Effector memory CD4-positive, alpha-beta T cell (primary cell): ENCODE results near the gene ACOXL.

ENCODE experiments used
- DNase-seq, 3 donors: peaks; one replicate each; pipeline ENCODE4 v3.0.0-alpha.2; 2020
- H3K27ac ChIP-seq: 2 replicates; pipeline ENCODE4 v1.7.0; 2013; ENCODE audit warnings: mild to moderate bottlenecking, low read length, moderate library complexity; ENCODE audit not compliant: insufficient read depth, poor library complexity, severe bottlenecking
- H3K27me3 ChIP-seq: replicated peaks from 2 replicates; pipeline ENCODE4 v1.7.0; 2013; ENCODE audit warnings: mild to moderate bottlenecking, low read length; ENCODE audit not compliant: insufficient read depth, control insufficient read depth, poor library complexity, severe bottlenecking
- H3K36me3 ChIP-seq: 2 replicates; pipeline ENCODE4 v1.7.0; 2013; ENCODE audit warnings: mild to moderate bottlenecking, low read length, moderate library complexity; ENCODE audit not compliant: control insufficient read depth, insufficient read depth
- H3K4me1 ChIP-seq: 2 replicates; pipeline ENCODE4 v1.7.0; 2013; ENCODE audit warnings: low read length, mild to moderate bottlenecking; ENCODE audit not compliant: control insufficient read depth, insufficient read depth, poor library complexity, severe bottlenecking
- H3K4me3 ChIP-seq: 2 replicates; pipeline ENCODE4 v1.7.0; 2013; ENCODE audit warnings: low read length, low read depth, mild to moderate bottlenecking; ENCODE audit not compliant: insufficient read depth, poor library complexity, severe bottlenecking
- H3K9me3 ChIP-seq: 2 replicates; pipeline ENCODE4 v1.7.0; 2013; ENCODE audit warnings: mild to moderate bottlenecking, low read length, moderate library complexity; ENCODE audit not compliant: control insufficient read depth

The ACOXL gene

DNA sequence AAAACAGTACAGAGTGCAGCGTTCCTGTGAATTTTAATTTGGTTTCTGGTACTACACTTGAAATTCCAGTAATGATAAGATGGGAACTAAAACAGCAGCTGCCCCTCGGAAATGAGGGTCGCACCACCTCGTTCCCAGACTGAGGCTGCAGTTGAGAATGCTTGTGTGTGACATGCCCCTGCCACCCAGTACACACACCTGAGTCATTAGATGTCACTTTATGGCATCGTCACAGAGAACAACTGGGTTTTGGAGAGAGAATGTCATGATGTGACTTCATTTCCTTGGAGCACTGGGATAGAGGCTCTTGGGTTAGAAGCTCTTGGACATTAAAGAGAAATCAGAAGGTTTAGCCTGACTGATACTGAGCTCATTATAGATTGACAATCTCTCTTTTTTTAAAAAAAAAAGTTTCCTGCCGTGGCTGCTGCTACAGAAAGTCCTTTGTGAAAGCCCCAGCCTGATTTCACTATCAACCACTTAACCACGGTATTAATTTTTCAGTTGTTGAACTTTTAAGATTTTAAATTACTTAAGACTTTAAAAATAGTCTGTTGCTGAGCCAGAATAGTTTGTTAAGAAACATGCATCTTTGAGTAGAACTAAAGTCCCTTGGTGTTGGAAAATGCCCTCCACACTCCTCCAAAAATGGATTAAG lies 412.9 kb downstream of the ACOXL start:
- Histone ChIP-seq H3K27me3 (no peaks in the 10 kb centered on the region), H3K36me3 (peaks cover 3% of the 10 kb centered on the region), H3K4me1 (no peaks in the 10 kb centered on the region), H3K4me3 (no peak overlapping the region), H3K27ac (no peak overlapping the region), H3K9me3 (no peaks in the 10 kb centered on the region)
- DNase-seq, result no peak

DNA sequence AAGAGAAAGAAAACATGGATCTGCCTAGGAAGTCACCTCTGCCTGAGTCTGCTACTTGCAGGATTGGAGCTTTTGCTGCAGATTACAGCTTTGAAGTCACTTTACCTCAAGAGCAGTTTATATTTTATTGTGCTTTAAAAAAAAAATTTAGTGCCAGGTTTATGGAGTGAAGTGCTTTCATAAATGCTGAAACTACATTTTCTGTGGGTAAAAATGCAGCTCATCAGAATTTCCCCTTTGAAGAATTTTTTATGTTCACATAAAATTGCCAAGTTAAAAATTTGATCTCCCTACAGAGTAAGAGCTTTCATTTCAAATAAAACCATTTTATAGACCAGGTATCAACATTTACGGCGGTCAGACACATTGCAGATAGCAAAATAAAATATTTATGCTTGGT lies 413.6 kb downstream of the ACOXL start:
- Histone ChIP-seq H3K9me3 (no peaks in the 10 kb centered on the region), H3K36me3 (peaks cover 8% of the 10 kb centered on the region), H3K4me1 (no peaks in the 10 kb centered on the region), H3K4me3 (no peak overlapping the region), H3K27me3 (no peaks in the 10 kb centered on the region), H3K27ac (no peak overlapping the region)
- DNase-seq, result no peak

DNA sequence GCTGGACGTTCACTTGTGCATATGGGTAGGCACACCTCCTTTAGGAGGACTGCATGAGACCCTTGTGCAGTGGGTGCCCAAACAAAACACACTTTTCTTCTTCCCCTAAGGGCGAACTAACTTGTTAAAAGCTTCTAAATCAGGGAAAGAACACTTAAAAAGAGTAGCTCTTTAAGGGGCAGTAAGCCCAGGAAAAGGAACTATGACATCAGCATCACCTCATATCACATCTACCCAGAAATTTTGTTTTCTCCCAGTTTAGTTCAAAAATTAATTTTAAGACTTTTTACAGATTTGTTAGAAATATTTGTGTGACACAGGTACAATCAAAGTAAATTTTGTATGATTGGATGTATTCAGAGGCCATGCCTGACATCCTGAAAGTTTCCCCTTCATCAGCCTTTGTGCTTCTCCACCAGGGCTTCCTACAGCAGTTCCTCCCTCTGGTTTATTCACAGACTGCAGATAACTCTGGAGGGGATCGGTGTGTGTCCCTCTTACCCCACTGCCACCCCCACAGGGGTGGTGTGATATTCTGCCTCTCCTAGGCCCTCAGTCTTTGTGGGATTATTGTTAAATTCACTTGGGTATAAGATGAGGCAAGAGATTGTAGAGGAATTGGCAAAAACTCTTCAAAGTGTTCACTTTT lies 416.0 kb downstream of the ACOXL start:
- no peaks in the 10 kb centered on the region for H3K4me1 ChIP-seq
- H3K27ac ChIP-seq, result no peak overlapping the region
- H3K27me3 ChIP-seq, result no peaks in the 10 kb centered on the region
- H3K4me3 ChIP-seq, result no peak overlapping the region
- DNase-seq, result no peak
- H3K36me3 ChIP-seq, result peaks cover 15% of the 10 kb centered on the region
- no peaks in the 10 kb centered on the region for H3K9me3 ChIP-seq

GRCh38 chr2:111148925-111149324 lies 416.6 kb downstream of the ACOXL start:
- Histone ChIP-seq H3K4me3 (no peak overlapping the region), H3K27me3 (no peaks in the 10 kb centered on the region), H3K9me3 (no peaks in the 10 kb centered on the region), H3K4me1 (no peaks in the 10 kb centered on the region), H3K27ac (no peak overlapping the region), H3K36me3 (peaks cover 15% of the 10 kb centered on the region)
- no peak for DNase-seq

DNA sequence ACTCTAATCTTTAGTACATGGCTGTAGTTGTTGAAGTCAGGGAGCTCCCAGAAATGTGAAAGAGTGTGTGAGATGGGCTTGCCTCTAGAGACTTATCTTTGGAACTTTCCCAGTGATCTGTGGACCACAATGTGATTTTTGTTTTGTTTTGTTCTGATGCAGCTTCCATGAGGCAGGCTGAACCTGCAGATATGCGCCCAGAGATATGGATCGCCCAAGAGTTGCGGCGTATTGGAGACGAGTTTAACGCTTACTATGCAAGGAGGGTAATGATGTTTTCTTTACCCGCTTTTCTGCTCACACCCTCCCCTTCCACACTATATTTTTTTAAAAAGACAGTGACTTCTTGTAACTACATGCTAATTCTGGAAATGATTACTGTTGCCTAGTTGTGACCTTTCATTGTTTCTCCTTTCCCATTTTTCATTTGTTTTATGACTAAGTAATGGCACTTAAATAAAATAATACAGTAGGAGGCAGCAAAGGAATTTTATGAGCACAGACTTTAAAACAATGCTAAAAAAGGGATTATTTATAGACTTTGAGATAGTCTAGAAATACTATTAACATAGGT lies 417.6 kb downstream of the ACOXL start:
- no peak overlapping the region for H3K27ac ChIP-seq
- no peak overlapping the region for H3K4me3 ChIP-seq
- H3K36me3 ChIP-seq, result peaks cover 15% of the 10 kb centered on the region
- H3K27me3 ChIP-seq, result no peaks in the 10 kb centered on the region
- H3K4me1 ChIP-seq, result no peaks in the 10 kb centered on the region
- DNase-seq, result no peak
- no peaks in the 10 kb centered on the region for H3K9me3 ChIP-seq

GRCh38 chr2:111154758-111155157 lies 422.4 kb downstream of the ACOXL start:
- Histone ChIP-seq H3K27ac (no peak overlapping the region), H3K4me1 (no peaks in the 10 kb centered on the region), H3K27me3 (no peaks in the 10 kb centered on the region), H3K4me3 (no peak overlapping the region), H3K36me3 (peaks cover 15% of the 10 kb centered on the region), H3K9me3 (no peaks in the 10 kb centered on the region)
- DNase-seq, result no peak

DNA sequence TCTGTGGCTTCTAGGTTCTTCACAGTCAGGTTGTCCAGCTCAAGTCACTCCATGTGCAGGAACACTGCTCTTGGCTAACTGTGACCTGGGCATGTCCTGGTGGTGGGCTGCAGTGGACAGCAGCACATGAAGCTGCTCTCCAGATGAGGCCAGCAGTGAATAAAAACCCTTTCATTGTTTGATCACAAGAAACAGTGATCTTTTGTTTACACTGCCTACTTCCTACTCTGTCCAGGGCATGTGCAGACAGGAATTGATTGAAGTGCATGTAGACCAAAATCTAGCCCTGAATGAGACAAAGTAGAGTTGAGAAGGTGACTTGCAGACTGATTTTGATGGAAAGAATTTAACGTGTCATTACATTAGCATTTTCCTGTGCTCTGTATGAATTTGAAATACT lies 423.2 kb downstream of the ACOXL start:
- H3K36me3 ChIP-seq, result peaks cover 10% of the 10 kb centered on the region
- no peaks in the 10 kb centered on the region for H3K27me3 ChIP-seq
- H3K9me3 ChIP-seq, result no peaks in the 10 kb centered on the region
- no peak overlapping the region for H3K4me3 ChIP-seq
- H3K27ac ChIP-seq, result no peak overlapping the region
- no peak for DNase-seq
- no peaks in the 10 kb centered on the region for H3K4me1 ChIP-seq

- no peak overlapping the region for H3K27ac ChIP-seq
- DNase-seq, result no peak
- no peaks in the 10 kb centered on the region for H3K4me1 ChIP-seq
- H3K27me3 ChIP-seq, result no peaks in the 10 kb centered on the region
- H3K4me3 ChIP-seq, result no peak overlapping the region
- no peaks in the 10 kb centered on the region for H3K9me3 ChIP-seq
- peaks cover 4% of the 10 kb centered on the region for H3K36me3 ChIP-seq
These were observed 424.2 kb downstream of the ACOXL start for GRCh38 chr2:111156529-111156928.

DNA sequence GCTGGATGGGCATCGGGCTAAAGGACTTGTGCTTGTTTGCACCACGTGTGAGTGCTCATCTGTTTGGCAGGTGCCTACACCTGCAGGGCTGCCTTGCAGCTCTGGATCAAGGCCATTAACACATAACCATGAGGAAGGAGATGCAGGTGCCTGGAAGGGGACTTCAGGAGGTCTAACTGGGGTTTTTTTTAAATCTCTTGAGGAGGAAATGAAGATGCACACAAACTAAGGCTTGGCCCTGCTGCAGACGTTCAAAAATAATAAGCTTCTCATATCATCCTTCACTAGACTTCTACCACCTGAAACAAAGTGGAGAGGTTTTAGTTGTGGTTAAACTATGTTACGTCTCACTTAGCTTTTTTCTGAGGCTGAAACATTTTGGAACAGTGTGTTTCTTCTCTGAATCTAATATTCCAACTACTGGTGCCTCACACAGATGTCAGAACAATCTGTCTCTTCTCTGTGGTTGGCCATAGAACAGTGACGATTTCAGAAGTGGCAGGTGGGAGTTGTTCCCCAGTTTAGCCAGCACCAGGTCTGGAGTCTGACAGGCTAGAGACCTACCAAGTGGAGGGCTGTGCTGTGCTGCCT lies 424.8 kb downstream of the ACOXL start:
- no peaks in the 10 kb centered on the region for H3K9me3 ChIP-seq
- DNase-seq, result no peak
- no peak overlapping the region for H3K27ac ChIP-seq
- no peaks in the 10 kb centered on the region for H3K36me3 ChIP-seq
- no peaks in the 10 kb centered on the region for H3K27me3 ChIP-seq
- H3K4me1 ChIP-seq, result no peaks in the 10 kb centered on the region
- H3K4me3 ChIP-seq, result no peak overlapping the region

- Histone ChIP-seq H3K36me3 (no peaks in the 10 kb centered on the region), H3K4me1 (no peaks in the 10 kb centered on the region), H3K27ac (no peak overlapping the region), H3K27me3 (no peaks in the 10 kb centered on the region), H3K4me3 (no peak overlapping the region), H3K9me3 (no peaks in the 10 kb centered on the region)
- no peak for DNase-seq
These were observed 425.4 kb downstream of the ACOXL start for GRCh38 chr2:111157798-111158197.
